KOPT-K1 (cell line): ENCODE results near the gene WDR4.

Experiments
- H3K27ac ChIP-seq: fragments of 200-600 bp; sonication (generic); 2 replicates; pipeline ENCODE4 v1.5.1; 2016; ENCODE audit warnings: antibody characterized with exemption, mild to moderate bottlenecking, low read depth, low read length; ENCODE audit not compliant: poor library complexity, severe bottlenecking
- H3K36me3 ChIP-seq: fragments of 200-600 bp; sonication (generic); 2 replicates; pipeline ENCODE4 v1.5.1; 2017; ENCODE audit warnings: antibody characterized with exemption, mild to moderate bottlenecking, low read length, moderate library complexity; ENCODE audit not compliant: insufficient read depth
- H3K9me3 ChIP-seq: fragments of 200-600 bp; sonication (generic); 2 replicates; pipeline ENCODE4 v1.5.1; 2017; ENCODE audit warnings: antibody characterized with exemption, low read length, mild to moderate bottlenecking; ENCODE audit not compliant: insufficient read depth, poor library complexity, severe bottlenecking

WDR4 gene

DNA sequence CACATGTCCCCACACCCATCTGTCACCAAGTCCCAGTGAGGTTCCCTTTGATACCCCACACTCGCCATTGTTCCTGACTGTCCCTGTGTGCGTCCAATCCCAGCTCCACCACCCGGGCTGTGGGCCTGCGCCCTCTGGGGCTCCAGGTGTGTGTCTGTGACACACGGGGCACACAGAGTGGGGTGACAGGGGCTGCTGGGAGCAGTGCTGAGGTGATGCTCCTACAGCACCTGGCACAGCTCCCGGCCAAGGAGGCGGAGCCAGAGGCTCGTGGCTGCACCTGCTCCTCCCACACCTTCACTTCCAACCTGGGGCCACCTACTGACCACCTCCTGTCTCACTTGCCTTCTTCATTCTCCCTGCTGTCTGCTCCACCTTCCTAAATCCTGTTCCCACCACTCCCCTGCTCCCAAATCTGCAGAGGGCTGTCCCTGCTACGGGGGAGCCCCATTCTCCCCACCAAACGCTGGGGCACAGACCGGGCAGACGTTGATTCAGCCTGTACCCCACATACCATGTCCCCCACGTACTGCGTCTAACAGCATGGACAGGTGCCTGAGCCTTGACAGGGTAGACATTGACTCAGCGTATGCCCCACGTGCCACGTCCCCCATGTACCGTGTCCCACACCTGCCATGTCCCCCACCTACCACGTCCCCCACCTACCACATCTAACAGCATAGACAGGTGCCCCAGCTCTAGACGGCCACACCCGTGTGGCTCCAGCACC, 16.4 kb downstream of the WDR4 start:
- Histone ChIP-seq H3K36me3 (peaks cover 93% of the 10 kb centered on the region), H3K9me3 (no peaks in the 10 kb centered on the region), H3K27ac (no peak overlapping the region)

DNA sequence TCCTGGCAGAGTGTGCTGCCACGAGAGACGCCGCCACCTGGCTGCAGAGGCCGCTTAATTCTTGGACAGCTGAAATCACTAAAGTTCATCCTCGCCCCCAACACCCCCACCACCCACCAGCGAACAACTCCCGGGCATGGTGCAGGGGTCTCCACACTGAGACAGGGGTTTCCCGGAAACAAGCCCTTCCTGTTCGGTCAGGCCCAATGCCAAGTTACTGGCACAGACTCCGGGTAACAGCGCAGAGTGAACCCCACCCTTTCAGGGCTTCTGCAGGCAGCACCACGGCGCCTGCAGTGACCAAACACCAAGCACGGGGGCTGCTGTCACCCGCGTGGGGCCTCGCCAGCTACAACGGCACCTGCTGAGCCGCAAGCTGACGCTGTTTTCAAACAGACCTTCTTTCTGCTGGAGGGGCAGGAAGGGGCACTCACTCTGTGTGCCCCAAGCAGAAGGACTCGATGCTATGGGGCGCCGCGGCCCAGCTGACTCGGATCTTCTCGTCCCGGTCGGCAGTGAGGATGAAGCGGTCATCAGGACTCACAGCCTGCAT, 17.4 kb downstream of the WDR4 start:
- H3K27ac ChIP-seq, result no peak overlapping the region
- H3K36me3 ChIP-seq, result peaks cover 93% of the 10 kb centered on the region
- no peaks in the 10 kb centered on the region for H3K9me3 ChIP-seq

DNA sequence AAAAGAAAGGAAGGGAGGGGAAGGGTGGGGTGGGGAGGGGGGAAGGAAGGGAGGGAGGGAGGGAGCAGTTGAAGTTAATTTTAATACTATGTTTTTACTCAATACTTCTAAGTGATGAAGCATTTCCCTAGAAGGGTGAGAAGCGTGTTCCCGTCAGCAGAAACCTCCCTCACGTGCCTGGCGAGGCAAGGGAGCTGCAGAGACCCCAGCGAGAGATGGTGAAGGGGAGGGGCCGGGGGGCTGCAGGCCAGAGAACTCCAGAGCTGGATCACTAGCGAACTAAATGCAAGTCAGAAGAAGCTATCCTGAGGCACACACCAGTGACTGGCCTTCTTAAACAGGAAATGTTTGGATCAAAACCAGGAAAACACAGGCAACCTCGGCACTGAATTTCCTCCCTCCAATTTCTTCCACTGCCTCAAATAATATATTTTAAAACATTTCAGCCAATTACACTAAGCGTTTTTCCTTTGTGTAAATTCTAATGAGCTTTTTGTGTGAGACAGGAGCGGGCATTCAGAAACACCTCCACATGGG, 18.0 kb downstream of the WDR4 start:
- H3K36me3 ChIP-seq, result peaks cover 93% of the 10 kb centered on the region

DNA sequence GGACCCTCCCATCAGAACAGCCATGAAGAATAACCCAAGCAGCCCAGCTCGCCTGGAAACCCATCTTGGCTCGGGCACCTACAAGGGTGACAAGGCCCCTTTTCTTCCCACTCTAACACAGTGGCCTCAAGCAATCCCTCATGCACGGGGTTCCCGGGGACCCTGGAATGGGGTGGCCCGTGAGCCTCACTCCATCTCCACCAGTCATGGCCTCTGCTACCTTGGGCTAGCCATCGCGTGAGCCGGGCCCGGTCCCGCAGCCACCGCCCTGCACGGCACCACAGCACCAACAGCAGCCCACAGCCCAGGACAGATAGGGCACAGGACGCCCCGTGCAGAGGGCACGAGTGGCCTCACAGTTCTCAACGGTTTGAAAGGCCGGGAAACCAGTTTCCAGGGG, 19.0 kb downstream of the WDR4 start:
- H3K9me3 ChIP-seq, result no peaks in the 10 kb centered on the region
- H3K27ac ChIP-seq, result no peak overlapping the region
- peaks cover 93% of the 10 kb centered on the region for H3K36me3 ChIP-seq

More for the DNA sequence above, 18.0 kb downstream of the WDR4 start:
- Histone ChIP-seq H3K9me3 (no peaks in the 10 kb centered on the region), H3K27ac (no peak overlapping the region)

DNA sequence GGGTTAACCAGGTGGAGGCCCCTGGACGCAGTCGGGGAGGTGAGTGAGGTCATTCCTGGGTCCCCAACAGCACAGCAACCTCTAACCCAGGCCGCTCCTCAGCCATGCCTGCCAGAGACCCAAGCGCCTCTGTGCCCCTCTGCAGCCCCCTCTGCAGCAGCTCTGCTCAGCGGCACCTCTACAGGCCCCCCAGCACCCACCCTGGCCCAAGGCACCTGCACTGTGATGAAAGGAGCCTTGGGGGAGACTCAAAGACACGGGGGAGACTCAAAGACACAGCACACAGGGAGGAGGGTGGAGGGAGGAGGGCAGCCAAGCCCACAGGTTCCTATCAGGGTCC, 19.5 kb downstream of the WDR4 start:
- H3K9me3 ChIP-seq, result no peaks in the 10 kb centered on the region
- peaks cover 93% of the 10 kb centered on the region for H3K36me3 ChIP-seq
- H3K27ac ChIP-seq, result no peak overlapping the region

DNA sequence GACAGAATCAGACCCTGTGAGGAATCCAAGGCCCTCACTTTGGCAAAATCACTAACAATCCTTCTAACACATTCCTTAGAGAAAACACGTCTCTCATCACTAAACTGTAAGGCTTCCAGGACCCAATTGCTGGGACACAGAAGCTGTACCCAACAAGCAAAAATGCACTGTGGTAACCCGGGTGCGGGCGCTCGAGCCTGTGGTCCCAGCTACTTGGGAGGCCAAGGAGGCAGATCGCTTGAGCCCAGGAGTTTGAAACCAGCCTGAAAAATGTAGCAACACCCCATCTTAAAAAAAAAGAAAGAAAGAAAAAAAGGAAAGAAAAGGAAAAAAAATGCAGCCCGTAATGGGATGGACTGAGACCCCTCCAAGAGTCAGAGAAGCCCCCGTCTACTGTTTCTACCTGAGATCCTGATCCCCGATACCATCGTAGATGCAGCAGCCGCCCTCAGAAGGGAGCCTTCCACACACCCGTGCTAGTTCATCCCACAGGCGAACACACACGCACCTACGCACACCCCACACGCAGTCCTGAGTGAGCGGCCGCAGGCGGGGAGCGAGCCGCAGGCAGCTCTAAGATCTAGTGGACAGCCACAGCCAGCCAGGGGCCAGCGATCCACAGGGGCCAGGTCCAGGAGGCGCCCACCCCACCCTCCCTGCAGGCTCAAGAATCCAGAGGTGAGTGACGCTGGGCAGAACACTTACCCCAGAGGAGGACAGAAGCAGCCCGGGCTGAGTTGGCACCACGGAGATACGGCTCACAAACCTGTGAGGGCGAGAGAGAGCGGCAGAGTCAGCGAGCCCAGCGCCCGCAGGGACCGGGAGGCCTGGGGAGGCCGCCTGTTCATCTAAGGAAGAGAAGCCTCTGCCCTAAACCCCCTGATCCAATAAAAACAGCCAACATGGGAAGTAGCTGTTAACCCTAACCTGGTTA, 20.1 kb downstream of the WDR4 start:
- peaks cover 93% of the 10 kb centered on the region for H3K36me3 ChIP-seq

DNA sequence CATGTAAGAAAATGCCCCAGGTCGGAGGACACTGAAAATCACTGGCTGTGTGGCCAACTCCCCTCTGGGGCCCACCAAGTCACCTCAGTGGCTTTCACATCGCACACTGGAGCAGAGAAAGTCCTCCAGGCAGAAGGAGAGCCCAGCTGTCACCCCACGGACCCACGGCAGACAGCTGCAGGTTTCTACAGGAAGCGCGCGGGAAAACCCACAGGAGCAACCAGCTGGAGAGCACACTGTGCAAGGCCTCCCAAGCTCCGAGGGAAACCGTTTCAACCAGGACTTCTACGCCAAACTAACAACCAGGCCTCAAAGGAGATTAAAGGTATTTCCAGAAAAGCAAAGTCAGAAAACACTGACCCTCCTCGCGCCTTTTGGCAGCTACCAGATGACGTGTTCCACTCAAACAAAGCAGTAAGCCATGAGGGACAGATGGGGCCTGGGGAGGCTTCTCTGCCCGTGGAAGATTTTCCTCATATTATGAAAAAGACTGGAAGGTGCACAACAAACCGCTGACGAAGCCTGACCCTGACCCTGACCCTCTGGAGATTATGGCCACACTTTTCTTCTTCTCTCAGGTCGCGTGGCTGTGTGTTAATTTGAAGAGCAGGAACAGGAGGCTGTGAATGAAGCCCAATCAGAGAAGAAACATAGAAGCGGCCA, 21.0 kb downstream of the WDR4 start:
- H3K27ac ChIP-seq, result no peak overlapping the region
- H3K36me3 ChIP-seq, result peaks cover 97% of the 10 kb centered on the region
- H3K9me3 ChIP-seq, result no peaks in the 10 kb centered on the region

More for the DNA sequence above, 20.1 kb downstream of the WDR4 start:
- Histone ChIP-seq H3K9me3 (no peaks in the 10 kb centered on the region), H3K27ac (no peak overlapping the region)

DNA sequence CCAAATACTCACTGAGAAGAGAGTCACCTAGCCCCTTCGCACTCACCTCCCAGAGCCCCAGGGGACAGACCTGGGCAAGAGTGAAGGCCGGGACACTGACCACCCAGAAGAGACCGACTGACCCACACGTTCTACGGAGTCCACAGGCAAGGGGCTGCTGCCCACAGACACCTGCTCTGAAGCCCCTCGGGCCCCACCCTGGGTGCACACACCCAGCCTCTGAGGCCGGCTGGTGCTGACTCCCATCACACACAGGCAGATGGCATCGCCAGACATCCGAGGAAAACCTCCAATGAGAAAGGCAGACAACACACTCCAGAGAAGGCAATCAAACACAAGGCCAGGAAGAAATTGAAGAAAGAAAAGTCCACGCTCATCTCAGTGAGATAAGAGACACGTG, 22.1 kb downstream of the WDR4 start:
- H3K36me3 ChIP-seq, result peaks cover 96% of the 10 kb centered on the region
- H3K27ac ChIP-seq, result no peak overlapping the region

DNA sequence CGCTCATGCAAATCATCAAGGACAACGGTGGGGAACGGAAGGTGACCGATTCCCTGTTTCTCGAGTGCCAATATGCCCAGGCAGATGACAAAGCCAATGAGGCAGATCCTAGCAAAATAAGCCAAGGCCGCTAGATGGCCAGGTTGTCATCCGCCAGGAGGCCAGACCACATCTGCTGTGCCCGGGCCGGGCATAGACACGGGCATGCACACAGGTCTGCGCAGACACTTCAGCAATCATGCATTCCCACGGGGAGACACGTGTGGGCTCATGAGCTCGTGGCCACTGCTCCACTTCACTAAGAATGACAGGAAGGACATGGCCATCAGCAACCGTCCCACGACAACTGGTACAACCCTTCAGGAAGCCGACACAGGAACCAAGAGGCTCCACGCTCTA, 23.4 kb downstream of the WDR4 start:
- Histone ChIP-seq H3K27ac (no peak overlapping the region), H3K36me3 (peaks cover 98% of the 10 kb centered on the region), H3K9me3 (no peaks in the 10 kb centered on the region)

More for the DNA sequence above, 22.1 kb downstream of the WDR4 start:
- no peaks in the 10 kb centered on the region for H3K9me3 ChIP-seq

DNA sequence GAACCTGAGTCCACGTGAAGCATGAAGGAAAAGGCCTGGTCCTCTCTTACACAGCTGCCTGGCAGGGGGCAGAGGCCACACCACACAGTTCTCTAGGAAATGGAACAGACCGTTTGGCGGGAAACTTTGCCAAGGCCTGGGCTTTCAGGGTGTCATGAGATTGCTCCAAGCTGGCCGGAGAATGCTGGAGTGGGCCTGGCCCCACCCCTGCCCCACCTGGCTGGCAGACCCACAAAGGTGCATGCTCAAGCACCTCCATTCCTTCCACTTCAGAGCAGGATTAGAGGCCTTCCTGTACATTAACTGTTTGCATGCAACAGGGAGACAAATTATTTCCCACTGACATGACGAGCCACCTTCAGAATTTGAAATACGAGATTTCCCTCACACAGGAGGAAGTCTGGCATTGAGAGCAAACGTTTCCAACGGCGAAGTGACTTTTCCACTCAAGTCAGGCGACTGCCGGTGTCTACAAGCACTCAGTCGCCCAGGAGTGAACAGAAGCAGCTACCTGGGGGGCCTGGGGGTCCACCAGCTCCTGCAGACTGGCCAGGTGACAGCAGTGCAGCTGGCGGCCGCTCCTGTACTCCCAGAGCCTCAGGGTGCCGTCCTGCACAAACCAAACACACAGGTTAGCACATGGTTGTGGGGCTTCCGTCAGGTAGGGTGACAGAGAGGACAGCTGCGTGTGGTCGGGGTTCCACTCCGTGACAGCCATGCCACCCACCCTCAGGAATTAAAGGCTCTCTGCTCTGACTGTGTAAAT, 24.0 kb downstream of the WDR4 start:
- no peaks in the 10 kb centered on the region for H3K9me3 ChIP-seq
- H3K36me3 ChIP-seq, result peaks cover 98% of the 10 kb centered on the region
- H3K27ac ChIP-seq, result no peak overlapping the region

DNA sequence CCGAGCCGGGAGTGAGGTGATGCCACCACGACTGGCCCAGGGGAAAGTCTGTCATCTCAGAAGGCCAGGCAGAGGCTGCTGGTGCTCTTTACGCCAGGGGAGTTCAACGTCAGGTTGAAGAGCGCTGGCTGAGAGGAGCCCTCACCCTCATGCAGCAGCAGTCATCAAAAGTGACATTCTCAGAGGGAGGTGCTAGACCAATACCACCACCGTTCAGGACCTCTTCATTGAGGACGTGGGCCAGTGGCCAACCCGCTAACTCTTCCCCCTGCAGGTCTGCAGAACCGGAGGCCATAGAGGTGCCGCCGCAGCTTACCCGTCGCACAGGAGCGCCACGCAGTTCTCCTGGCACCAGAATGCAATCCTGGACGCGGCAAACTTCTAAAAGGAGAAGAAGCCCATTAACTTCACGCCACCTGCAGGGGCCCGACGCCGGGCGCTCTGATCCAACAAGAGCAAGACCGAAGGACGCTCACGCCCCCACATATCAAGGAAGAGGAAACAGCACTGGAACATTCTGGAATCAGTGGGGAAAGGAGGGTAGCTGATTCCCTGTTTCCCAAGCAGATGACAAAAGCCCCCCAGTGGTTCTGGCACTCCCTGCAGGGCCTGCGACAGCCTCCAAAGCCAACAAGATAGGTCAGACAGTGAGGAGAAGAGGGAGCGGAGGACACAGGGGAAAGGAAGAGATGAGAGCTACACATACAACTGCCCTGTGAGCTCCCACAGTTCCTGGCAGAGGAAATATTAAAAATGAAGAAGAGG, 24.9 kb downstream of the WDR4 start:
- peaks cover 98% of the 10 kb centered on the region for H3K36me3 ChIP-seq
- H3K27ac ChIP-seq, result no peak overlapping the region
- H3K9me3 ChIP-seq, result no peaks in the 10 kb centered on the region

DNA sequence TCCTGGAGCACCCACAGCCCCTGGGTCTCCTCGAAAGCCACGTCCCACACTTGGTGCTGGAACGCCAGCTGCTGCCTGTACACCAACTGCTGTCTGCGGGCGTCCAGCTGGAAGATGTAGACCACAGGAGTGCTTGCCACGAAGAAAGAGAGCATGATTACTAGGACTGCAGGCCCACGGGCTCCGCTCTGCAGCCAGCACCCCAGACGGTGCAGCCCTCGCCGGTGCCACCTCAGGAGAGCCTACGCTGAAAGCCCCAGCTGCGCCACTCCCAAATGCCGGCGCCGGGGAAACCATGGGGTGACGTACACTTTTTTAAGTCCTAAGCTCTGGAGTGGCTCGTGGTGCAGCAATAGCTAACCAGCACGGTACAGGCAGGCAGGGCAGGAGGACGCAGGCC, 25.7 kb downstream of the WDR4 start:
- Histone ChIP-seq H3K27ac (no peak overlapping the region), H3K9me3 (no peaks in the 10 kb centered on the region), H3K36me3 (peaks cover 97% of the 10 kb centered on the region)

DNA sequence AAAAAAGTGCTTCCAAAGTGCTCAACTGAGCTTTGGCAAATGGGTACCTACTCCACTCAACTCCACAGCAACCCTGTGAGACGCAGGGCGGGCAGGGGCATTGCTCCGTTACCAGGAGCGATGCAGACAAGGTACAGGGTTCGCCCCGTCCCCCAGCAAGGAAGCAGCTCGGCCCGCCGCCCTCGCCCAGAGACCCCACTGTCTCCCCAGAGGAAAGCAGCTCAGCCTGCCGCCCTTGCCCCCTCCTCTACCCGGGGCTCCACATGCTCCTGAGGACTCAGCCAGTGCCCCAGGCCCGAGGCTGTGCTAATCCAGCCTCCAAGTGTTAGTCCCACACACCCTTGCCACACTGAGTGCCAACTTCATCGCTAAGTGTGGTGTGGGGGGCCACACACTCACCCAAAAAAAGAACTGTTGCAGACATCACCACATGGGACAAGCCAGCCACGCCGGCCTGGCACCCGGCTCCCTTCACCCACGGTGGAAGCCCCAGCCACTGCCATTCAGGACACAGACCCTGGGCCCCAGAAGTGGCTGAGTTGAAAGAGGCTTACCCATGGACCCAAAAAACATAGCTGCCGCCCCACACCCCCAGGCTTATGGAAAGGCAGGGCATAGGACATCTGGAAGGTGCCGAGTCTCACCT, 26.3 kb downstream of the WDR4 start:
- no peak overlapping the region for H3K27ac ChIP-seq
- no peaks in the 10 kb centered on the region for H3K9me3 ChIP-seq
- peaks cover 93% of the 10 kb centered on the region for H3K36me3 ChIP-seq
